Naive thymus-derived CD8-positive, alpha-beta T cell (primary cell): Measurements from ENCODE around the gene DPP6. TPM values are rescaled to one million over a fixed set of nuclear protein-coding genes. Genes with fewer than 3 reads are reported as not detected.

Experiments
- ATAC-seq, 2 donors: fragments of 150-1000 bp; cut with Tn5 transposase in 1 of 2; sonication (Bioruptor Pico), chemical (Tn5 transposase) in 1 of 2; 1 replicate in 1 of 2; 2 replicates in 1 of 2; pipeline ENCODE4 v1.10.0; 2021; ENCODE audit warnings: mild to moderate bottlenecking in 2 of 2, moderate library complexity in 2 of 2
- POLR2A ChIA-PET: fragments of 350-600 bp; sonication (Branson Sonifier 250); formaldehyde crosslinking; loops from one replicate; lab custom pipeline; 2021; ENCODE audit warnings: antibody characterized with exemption; lab: Charles Lee
- DNase-seq, 10 donors: peaks; one replicate each; pipeline versions ENCODE4 v3.0.0 to v3.0.0-alpha.2; 2020 to 2022
- H3K27ac Mint-ChIP-seq, 10 donors: one replicate each; pipeline ENCODE4 v1.8.0; 2020 to 2022; ENCODE audit warnings: mild to moderate bottlenecking in 10 of 10, mixed read lengths in 10 of 10, moderate library complexity in 4 of 10, inconsistent platforms in 1 of 10
- H3K27me3 Mint-ChIP-seq, 5 donors: one replicate each; pipeline ENCODE4 v1.8.0; 2021 to 2022; ENCODE audit warnings: mixed read lengths in 5 of 5
- H3K36me3 Mint-ChIP-seq, 3 donors: one replicate each; pipeline ENCODE4 v1.8.0; 2020 to 2022; ENCODE audit warnings: mixed read lengths in 3 of 3, mild to moderate bottlenecking in 2 of 3, inconsistent platforms in 1 of 3
- H3K4me1 Mint-ChIP-seq, 4 donors: one replicate each; pipeline ENCODE4 v1.8.0; 2021 to 2022; ENCODE audit warnings: mixed read lengths in 4 of 4
- H3K4me3 Mint-ChIP-seq, 10 donors: one replicate each; pipeline ENCODE4 v1.8.0; 2020 to 2022; ENCODE audit warnings: mild to moderate bottlenecking in 10 of 10, mixed read lengths in 10 of 10, moderate library complexity in 6 of 10, inconsistent platforms in 1 of 10
- H3K9me3 Mint-ChIP-seq, 9 donors: one replicate each; pipeline ENCODE4 v1.8.0; 2020 to 2022; ENCODE audit warnings: mixed read lengths in 9 of 9, mild to moderate bottlenecking in 3 of 9, inconsistent platforms in 1 of 9, moderate library complexity in 1 of 9
- polyA plus RNA-seq, 3 donors: library from polyadenylated mRNA; unstranded; fragments of 300-500 nt; fragmentation: Illumina TruSeq; gene quantifications; one replicate each; pipeline ENCODE4 v1.2.3, GENCODE V29; 2021
- total RNA-seq, 8 experiments: library from RNA in 2 of 8; stranded (reverse) in 2 of 8; gene quantifications; one replicate each; pipeline ENCODE4 v1.2.3 and lab custom pipeline; 2021 to 2026

DPP6 gene
- total and polyA plus RNA-seq, 5 experiments from 2014 or later = not detected

DNA sequence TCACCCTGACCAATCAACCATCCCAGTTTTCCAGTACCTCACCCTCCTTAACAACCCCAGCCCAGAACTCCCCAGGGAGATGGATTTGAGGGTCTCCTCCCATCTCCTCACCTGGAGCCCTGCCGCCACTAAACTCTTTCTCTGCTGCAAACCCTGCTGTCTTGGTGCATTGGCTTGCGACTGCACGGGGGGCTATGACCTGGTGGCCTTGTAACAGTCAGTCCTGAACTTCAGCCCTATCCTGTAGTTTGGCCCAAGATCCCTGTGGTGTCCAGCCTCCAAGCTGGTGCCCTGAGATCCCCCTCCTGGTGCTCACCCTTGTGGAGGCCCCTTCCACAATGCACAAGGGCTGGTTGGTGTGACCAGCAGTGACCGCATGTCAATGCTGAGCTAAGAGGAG lies 858.8 kb downstream of the DPP6 start:
- Mint-ChIP-seq H3K9me3 (peaks cover 0 to 10% (median 0%) of the 10 kb centered on the region in 9 donors), H3K4me3 (no peak overlapping the region), H3K27me3 (peaks cover 3 to 47% (median 25%) of the 10 kb centered on the region in 5 donors), H3K36me3 (peaks cover 0 to 8% (median 2%) of the 10 kb centered on the region in 3 donors), H3K4me1 (peaks cover 3 to 7% (median 4%) of the 10 kb centered on the region in 4 donors), H3K27ac (peak overlapping the region in 1 of 10 donors; percentile 69)
- no peak for DNase-seq
- ATAC-seq = no peak
- POLR2A ChIA-PET = no interaction called here

DNA sequence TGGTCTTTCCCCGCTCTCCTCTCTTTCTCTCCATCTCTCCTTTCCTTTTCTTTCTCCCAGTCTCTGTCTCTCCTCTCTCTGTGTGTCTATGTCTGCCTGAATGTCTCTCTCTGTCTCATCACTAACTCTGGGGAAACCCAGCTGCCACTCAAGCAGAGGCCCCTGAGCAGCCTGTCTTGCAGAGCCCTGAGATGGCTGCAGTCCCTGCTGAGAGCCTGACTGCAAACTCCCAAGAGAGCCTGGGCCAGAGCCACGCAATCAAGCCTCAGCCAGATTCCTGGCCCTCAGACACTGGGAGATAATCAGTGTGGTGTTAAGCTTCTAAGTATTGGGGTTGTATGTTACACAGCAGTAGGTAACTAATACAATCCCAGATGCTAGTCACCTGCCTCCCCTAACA lies 859.2 kb downstream of the DPP6 start:
- no peak for DNase-seq
- Mint-ChIP-seq H3K4me1 (peaks cover 4 to 7% (median 5%) of the 10 kb centered on the region in 4 donors), H3K4me3 (no peak overlapping the region), H3K9me3 (peaks cover 0 to 10% (median 0%) of the 10 kb centered on the region in 9 donors), H3K27ac (no peak overlapping the region), H3K27me3 (peaks cover 3 to 51% (median 28%) of the 10 kb centered on the region in 5 donors), H3K36me3 (peaks cover 0 to 8% (median 2%) of the 10 kb centered on the region in 3 donors)
- no peak for ATAC-seq
- POLR2A ChIA-PET = no interaction called here

DNA sequence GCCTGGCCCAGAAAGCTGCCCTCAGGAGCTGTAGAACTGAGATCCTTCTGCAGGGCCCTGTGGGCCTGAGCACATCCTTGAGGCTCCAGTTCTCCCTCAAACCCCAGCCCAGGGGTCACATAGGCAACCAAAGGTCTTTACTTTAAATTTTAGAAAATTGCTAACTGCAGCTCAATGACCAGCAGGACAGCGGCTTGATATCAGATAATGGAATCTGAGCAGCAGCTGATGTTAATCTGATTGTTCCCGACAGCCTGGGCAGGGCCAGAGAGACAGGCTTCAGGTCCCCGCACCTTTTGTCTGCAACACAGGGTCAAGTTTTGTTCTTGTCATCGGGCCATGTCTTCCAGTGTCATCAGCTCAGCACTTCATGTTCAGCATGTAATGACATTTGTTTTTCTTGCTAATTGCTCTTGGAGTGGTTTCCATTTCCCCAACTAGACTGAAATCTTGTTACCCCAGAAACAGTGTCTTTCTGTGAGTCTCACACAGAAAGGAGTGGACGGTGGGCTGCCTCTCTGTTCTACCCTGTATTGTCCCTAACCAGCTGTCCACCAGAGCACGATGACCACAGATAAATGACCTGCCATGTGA lies 859.8 kb downstream of the DPP6 start:
- DNase-seq (no peak), ATAC-seq (no peak)
- Mint-ChIP-seq H3K36me3 (peaks cover 0 to 8% (median 2%) of the 10 kb centered on the region in 3 donors), H3K4me3 (no peak overlapping the region), H3K4me1 (peaks cover 4 to 7% (median 5%) of the 10 kb centered on the region in 4 donors), H3K9me3 (peaks cover 0 to 10% (median 0%) of the 10 kb centered on the region in 9 donors), H3K27me3 (peaks cover 4 to 56% (median 28%) of the 10 kb centered on the region in 5 donors), H3K27ac (peak overlapping the region in 1 of 10 donors; percentile 47)
- POLR2A ChIA-PET = no interaction called here

DNA sequence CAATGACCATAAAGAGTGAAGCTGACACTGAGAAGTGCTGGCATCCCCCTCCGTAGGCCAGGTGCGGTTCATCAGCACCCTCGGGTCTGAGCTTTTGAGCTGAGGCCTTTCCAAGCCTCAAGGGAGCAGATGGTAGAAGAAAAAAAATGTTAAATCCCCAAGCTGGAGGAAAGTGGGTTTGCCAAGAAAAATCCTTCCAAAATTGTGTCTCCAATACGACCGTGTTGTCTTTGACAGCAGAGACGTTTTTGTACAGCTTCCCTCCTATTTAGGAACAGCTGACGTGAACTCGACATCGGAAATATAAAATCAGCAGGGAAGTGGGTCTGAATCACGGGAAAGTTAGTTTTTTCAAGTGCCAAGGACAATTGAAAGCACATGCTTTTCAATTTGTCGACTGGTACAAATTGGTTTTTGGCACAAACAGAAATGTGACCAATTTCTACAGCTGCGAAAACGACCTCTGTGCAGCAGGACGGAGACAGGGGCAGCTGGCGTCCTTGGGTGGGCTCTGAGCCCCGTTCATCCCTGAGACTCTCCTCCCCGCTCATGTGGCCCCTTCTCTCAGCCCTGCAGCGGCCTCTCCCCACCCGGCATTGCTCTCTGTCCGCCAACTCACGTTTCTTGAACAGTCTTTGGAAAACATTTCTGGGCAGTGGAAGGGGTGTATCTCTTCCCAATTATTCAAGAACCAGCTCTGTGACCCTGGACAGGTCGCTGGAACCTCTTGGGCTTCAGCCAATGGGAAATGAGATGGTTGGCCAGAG lies 860.9 kb downstream of the DPP6 start:
- Mint-ChIP-seq H3K4me3 (peak overlapping the region in 3 of 10 donors; percentile 30 to 46 (median 42)), H3K27me3 (peaks cover 4 to 54% (median 26%) of the 10 kb centered on the region in 5 donors), H3K27ac (no peak overlapping the region), H3K36me3 (peaks cover 0 to 8% (median 2%) of the 10 kb centered on the region in 3 donors), H3K9me3 (peaks cover 0 to 10% (median 0%) of the 10 kb centered on the region in 9 donors), H3K4me1 (peaks cover 4 to 7% (median 4%) of the 10 kb centered on the region in 4 donors)
- POLR2A ChIA-PET = interaction anchor here (0.6 to 2.1 kb wide), 3 partner anchors 15 to 1695 kb away, joined by 3 to 8 read pairs (median 4); no protein-coding TSS in a partner anchor
- ATAC-seq (no peak), DNase-seq (no peak)

- peaks cover 0 to 8% (median 2%) of the 10 kb centered on the region in 3 donors for H3K36me3 Mint-ChIP-seq
Observed at GRCh38 chr7:154913638-154914307, 861.6 kb downstream of the DPP6 start.

DNA sequence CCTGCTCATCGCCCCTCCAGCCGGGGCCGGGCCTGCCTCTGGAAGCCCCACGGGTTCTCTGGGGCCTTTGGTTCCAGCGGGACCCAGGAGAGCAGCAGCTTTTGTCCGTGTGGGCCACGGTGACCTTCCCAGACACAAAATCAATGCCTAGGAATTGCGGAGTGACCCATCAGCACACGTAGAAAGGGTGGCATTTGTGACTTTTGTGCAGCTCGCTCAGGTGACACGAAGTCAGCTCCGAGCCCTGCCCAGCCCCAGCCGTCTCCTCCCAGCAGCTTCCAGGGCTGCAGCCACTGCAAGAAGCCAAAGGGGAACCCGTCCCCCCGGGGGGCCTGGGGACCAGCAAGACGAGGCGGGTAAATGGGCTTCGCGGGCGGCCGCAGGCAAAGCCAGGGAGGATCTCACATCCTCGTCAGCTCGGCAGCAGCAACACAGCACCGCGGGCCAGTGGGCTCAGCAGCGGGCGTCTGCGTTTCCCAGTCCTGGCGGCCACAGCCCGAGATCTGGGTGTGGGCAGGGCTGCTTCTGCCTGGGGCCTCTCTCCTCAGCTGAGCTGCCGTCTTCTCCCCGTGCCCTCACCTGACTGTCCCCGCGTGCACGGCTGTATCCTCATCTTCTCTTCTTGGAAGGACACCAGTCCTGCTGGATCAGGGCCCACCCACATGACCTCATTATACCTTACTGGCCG lies 862.3 kb downstream of the DPP6 start:
- H3K27me3 Mint-ChIP-seq = peaks cover 4 to 41% (median 23%) of the 10 kb centered on the region in 5 donors

More at GRCh38 chr7:154913638-154914307, 861.6 kb downstream of the DPP6 start:
- Mint-ChIP-seq H3K27me3 (peaks cover 5 to 47% (median 26%) of the 10 kb centered on the region in 5 donors), H3K4me3 (peak overlapping the region; percentile 83 to 96 (median 90)), H3K9me3 (peaks cover 0 to 10% (median 0%) of the 10 kb centered on the region in 9 donors), H3K4me1 (peaks cover 3 to 7% (median 4%) of the 10 kb centered on the region in 4 donors), H3K27ac (peak overlapping the region in 5 of 10 donors; percentile 68 to 85 (median 79))
- POLR2A ChIA-PET = interaction anchor here (0.6 to 2.1 kb wide), 3 partner anchors 14 to 274 kb away, joined by 6 to 8 read pairs (median 7); no protein-coding TSS in a partner anchor
- DNase-seq (peak; percentile 72 to 92 (median 84)), ATAC-seq (peak; percentile 96 to 98)

GRCh38 chr7:154914996-154915380 lies 862.8 kb downstream of the DPP6 start:
- Mint-ChIP-seq H3K4me3 (peak overlapping the region in 9 of 10 donors; percentile 19 to 93 (median 50)), H3K27me3 (peaks cover 4 to 37% (median 26%) of the 10 kb centered on the region in 5 donors), H3K4me1 (peaks cover 3 to 7% (median 4%) of the 10 kb centered on the region in 4 donors), H3K9me3 (peaks cover 0 to 10% (median 0%) of the 10 kb centered on the region in 9 donors), H3K27ac (no peak overlapping the region), H3K36me3 (peaks cover 0 to 8% (median 2%) of the 10 kb centered on the region in 3 donors)
- ATAC-seq (peak in 1 of 2 donors; percentile 32), DNase-seq (peak in 3 of 10 donors; percentile 5 to 24 (median 8))
- POLR2A ChIA-PET = interaction anchor here (2.1 kb wide), 1 partner anchor 13 kb away, joined by 8 read pairs; no protein-coding TSS in a partner anchor

More for the DNA sequence above, 862.3 kb downstream of the DPP6 start:
- POLR2A ChIA-PET = interaction anchor here (0.6 to 2.1 kb wide), 3 partner anchors 14 to 274 kb away, joined by 6 to 8 read pairs (median 7); no protein-coding TSS in a partner anchor
- Mint-ChIP-seq H3K36me3 (peaks cover 0 to 8% (median 2%) of the 10 kb centered on the region in 3 donors), H3K9me3 (peaks cover 0 to 10% (median 0%) of the 10 kb centered on the region in 9 donors), H3K4me3 (peak overlapping the region; percentile 28 to 96 (median 52)), H3K27ac (peak overlapping the region in 1 of 10 donors; percentile 79), H3K4me1 (peaks cover 3 to 7% (median 4%) of the 10 kb centered on the region in 4 donors)
- ATAC-seq = peak in 1 of 2 donors; percentile 15
- DNase-seq = peak in 2 of 10 donors; percentile 5 to 13

DNA sequence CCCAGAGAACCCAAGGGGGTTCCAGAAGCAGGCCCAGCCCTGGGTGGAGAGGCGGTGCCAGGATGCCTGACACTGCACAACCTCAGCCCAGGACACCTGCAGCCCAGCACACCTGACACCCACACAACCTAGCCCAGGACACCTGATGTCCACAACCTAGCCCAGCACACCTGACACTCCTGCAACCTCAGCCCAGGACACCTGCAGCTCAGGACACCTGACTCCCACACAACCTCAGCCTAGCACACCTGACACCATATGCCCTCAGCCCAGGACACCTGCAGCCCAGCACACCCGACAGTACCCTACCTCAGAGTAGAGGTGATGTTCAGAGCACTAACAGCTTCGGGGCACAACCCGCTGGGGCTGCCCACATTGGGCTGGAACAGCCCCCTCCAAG lies 863.4 kb downstream of the DPP6 start:
- peak overlapping the region in 2 of 10 donors; percentile 8 to 18 for H3K4me3 Mint-ChIP-seq

DNA sequence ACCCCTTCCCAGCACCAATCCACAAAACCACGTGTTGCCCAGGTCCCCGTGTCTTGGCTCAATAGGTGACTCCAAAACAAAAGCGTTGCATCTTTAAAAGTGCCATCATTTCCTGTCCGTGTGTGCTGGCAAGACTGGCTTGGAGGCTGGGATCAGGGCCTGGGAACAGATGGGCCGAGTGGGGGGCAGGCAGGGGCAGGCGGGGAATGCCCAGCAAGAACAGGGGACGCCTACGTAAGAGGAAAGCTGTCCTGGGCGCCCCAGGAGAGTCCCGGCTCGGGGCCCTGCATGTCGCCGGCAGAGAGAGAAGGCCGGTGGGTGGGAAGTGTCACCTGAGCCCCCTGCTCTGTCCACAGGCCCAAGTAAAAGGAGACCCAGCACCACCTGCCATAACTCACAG lies 864.2 kb downstream of the DPP6 start:
- Mint-ChIP-seq H3K27ac (no peak overlapping the region), H3K36me3 (peaks cover 0 to 1% (median 1%) of the 10 kb centered on the region in 3 donors), H3K9me3 (peaks cover 0 to 2% (median 0%) of the 10 kb centered on the region in 9 donors), H3K4me3 (no peak overlapping the region), H3K4me1 (peaks cover 3 to 7% (median 4%) of the 10 kb centered on the region in 4 donors), H3K27me3 (peaks cover 4 to 37% (median 22%) of the 10 kb centered on the region in 5 donors)
- POLR2A ChIA-PET = no interaction called here
- DNase-seq = no peak
- no peak for ATAC-seq

More for the DNA sequence above, 863.4 kb downstream of the DPP6 start:
- H3K27me3 Mint-ChIP-seq = peaks cover 4 to 37% (median 23%) of the 10 kb centered on the region in 5 donors
- peaks cover 0 to 8% (median 2%) of the 10 kb centered on the region in 3 donors for H3K36me3 Mint-ChIP-seq
- POLR2A ChIA-PET = no interaction called here
- H3K9me3 Mint-ChIP-seq = peaks cover 0 to 9% (median 0%) of the 10 kb centered on the region in 9 donors
- H3K4me1 Mint-ChIP-seq = peaks cover 3 to 7% (median 4%) of the 10 kb centered on the region in 4 donors
- DNase-seq (no peak), ATAC-seq (no peak)
- no peak overlapping the region for H3K27ac Mint-ChIP-seq

- H3K27me3 Mint-ChIP-seq = peaks cover 4 to 37% (median 22%) of the 10 kb centered on the region in 5 donors
- ATAC-seq (no peak), DNase-seq (no peak)
- peaks cover 3 to 7% (median 4%) of the 10 kb centered on the region in 4 donors for H3K4me1 Mint-ChIP-seq
- H3K27ac Mint-ChIP-seq = no peak overlapping the region
- POLR2A ChIA-PET = no interaction called here
- no peak overlapping the region for H3K4me3 Mint-ChIP-seq
- H3K36me3 Mint-ChIP-seq = no peaks in the 10 kb centered on the region
- H3K9me3 Mint-ChIP-seq = no peaks in the 10 kb centered on the region
Observed at GRCh38 chr7:154916856-154917807, 864.9 kb downstream of the DPP6 start.
